ENCODE results near the gene ARHGAP1.
A peak's percentile ranks its signal among the peaks of the same experiment; 100 is the strongest.

The ARHGAP1 gene

GRCh38 chr11:46692450-46692849 is 8.0 kb downstream of the ARHGAP1 start:
- DNase-seq: no peak

DNA sequence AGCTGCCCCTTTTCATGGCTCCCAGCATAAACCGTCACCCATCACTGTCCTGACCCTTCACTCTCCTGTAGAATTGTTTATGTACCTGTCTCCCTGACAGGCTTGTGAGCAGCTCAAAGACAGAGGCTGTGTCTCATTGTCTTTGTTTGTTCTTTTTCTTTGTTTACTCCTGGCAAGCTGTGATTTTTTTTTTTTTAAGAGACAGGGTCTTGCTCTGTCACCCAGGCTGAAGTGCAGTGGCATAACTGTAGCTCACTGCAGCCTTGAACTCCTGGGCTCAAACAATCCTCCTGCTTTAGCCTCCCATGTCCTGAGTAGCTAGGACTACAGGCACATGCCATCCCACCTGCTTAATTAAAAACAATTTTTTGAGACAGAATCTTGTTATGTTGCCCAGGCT is 9.7 kb downstream of the ARHGAP1 start:
- no peak for DNase-seq

DNA sequence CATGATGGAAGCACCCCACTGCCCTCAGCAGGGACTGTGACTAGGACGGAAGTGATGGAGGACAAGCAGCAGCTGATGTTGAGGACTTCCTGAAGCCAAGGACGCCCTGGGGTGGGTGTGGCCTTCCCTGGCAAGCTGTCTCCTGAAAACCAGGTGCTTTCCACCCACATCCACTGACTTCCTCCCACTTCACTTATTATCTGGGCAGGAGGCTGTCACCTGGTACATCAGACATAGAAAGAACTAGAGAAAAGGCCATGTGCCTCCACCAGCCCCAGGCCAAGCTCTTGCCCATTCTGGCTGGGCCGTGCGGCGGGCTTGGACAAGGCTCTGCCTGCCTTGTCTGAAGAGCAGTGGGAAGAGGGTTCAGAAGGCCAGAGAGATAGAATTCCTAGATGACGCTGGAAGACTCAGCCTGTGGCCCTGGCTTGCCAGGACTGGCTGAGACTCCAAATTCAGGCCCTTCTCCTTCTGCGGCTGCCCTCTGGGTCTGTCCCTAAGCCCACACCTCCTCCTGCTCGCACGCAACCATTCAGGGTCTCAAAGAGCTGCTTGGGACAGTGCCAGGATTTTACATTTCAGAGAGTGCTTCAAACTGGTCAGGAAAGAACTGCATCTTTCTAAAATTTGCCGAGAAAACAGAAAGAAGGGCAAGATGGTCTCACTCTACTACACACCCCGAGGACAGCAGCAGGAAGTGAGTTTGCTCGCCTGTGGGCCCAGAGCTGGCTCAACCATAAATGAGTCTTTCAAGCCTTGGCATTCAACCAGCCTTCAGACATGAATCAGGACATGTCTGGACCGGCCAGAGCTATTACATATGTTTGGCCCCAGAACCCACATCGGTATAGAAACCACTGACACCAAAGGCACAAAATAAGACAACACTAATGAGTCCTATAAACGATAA is 13.3 kb downstream of the ARHGAP1 start:
- DNase-seq: no peak

GRCh38 chr11:46684367-46684766 is 16.1 kb downstream of the ARHGAP1 start:
- DNase-seq: no peak

GRCh38 chr11:46682773-46683752 is 17.4 kb downstream of the ARHGAP1 start:
- DNase-seq: no peak

DNA sequence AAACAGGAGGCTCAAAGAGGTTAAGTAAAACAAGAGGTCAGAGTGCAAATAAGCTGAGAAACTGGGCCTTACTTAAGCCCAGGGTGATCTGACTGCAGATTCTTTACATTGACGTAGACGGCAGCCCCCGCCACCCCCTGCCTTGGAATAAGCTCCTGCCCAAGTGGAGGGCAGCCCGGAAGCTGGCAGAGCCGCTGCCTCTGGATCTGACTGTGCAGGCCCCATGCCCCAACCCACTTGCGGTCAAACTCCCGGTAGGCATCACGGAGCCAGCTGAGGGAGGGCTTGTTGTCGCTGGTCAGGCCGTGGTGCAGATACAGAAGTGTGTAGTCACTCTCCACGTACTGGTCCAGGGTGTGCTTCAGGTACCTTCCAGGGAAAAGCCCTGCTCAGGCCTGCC is 18.6 kb downstream of the ARHGAP1 start:
- no peak for DNase-seq

- DNase-seq: no peak
Measured at GRCh38 chr11:46680815-46681214, 19.6 kb downstream of the ARHGAP1 start.

DNA sequence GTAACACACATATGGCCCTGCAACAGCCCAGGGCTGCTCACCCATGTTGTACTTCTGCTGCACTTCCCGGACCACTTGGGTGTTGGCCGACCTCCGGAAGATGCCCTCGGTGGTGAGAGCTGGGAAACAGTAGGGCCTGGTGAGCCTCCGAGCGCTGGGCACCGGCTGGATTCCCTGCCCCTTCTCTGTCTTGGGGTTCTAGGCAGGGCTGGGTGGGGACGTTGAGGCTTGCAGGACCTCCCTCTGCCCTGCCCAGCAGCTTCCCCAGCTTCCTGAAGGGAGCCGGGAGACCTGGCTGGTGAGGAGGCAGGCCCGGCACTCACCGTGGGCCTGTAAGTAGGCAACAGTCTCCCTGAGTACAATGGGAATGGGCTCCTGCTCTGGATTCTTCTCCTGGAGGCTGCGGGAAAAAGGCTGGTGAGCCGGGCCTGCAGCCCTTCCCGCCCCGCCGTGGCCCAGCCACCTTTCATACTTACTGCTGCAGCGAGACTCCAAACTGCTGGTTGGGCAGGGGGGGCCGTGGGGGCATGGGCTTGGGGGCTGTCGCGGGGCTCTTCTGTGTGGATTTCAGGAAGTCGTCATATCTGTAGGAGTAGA is 20.2 kb downstream of the ARHGAP1 start:
- DNase-seq: no peak

GRCh38 chr11:46679241-46680163 is 20.9 kb downstream of the ARHGAP1 start:
- no peak for DNase-seq

GRCh38 chr11:46678741-46679130 is 21.7 kb downstream of the ARHGAP1 start:
- DNase-seq: no peak

DNA sequence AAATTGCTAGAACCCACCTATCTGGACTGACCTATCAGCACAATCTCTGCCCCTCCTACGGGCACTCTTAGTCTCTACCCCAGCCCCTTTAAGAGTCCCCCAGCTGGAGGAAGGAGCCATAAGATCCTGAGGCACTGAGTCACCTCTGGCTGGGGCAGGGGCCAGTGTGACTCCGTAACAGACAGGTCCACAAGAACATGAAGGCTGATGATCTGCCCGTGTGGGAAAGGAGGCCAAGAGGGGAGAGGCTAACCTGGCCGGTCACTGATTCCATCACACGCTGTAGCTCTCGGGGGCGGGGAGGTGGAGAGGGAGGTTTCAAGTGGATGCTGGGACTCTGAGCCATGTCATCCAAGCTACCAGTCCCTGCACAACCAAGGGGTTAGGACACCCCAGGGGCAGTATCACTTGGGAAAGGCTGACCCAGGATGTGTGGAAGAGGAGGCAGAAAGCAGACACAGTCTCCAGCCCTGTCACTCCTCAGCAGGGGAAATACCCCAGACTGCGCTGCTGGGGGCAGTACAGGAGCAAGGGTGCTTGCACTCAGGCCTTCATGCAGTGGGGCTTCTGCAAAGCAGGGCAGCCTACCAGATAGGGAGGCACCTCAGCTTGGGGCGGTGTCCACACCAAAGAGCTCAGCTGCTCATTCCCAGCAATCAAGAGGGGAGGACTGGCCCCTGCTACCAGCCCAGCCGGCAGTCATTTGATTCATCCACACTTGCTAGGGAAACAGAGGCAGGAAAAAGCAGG is 22.3 kb downstream of the ARHGAP1 start:
- DNase-seq: no peak

- no peak for DNase-seq
Measured at GRCh38 chr11:46677169-46677568, 23.2 kb downstream of the ARHGAP1 start.

DNA sequence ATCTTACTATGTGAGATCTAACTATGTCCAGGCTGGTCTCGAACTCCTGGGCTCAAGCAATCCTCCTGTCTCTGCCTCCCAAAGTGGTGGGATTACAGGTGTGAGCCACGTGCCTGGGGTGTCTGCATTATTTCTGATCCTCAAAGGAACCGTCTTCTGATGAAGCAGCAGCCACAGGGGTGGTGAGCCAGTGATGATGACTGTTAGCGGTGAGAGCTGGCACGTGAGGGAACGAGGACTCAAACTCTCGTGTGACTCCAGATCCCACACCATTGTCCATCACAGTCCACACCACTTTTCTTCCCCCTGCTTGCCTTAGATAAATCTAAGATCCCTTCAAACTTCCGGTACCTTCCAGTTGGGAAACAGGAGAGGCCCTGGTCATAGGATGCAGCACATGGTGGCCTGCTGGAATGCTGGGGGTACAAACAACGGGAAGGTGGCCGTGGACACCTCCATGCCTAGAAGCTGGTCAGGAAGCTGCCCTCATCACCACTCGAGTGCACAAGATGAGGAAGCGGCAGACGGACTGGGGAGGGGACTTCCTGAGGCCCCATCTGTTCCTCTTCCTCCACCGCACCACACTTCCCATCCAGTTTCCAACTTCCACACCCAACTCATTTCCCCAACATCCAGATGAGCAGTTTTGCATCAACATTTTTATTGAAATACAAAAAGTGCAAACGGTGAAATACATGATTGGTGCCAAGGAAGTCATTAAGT is 23.8 kb downstream of the ARHGAP1 start:
- DNase-seq: peak; percentile 52

GRCh38 chr11:46675949-46676348 is 24.5 kb downstream of the ARHGAP1 start:
- DNase-seq: no peak

DNA sequence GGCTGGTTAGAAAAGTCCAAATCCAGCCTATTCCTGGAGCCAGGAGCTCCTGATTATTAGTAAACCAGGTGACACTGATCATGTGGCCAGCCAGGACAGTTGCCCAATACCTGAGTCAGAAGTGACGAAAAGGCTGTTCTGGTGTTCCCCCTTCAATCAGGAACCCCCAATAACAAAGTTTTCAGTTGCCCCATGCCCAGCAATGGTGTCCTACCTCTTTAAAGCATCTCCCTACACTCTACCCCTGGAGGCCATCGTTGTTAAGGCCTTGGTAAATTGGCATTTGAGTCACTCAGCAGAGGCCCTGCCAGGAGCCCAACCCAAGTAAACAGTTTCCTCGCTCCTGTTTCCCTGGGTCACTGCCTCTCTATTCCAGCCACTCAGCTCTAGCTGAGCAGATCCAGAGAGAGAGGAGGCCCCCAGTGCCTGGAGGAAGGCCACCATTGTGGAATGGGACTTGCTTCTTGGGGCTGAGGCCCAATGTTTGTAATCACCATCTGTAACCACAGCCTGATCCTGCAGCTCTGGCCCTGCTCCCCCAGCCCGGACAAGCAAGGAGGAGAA is 25.0 kb downstream of the ARHGAP1 start:
- DNase-seq: peak; percentile 55

- DNase-seq: peak; percentile 5
Measured at GRCh38 chr11:46674463-46675287, 25.7 kb downstream of the ARHGAP1 start.

- no peak for DNase-seq
Measured at GRCh38 chr11:46673713-46674462, 26.5 kb downstream of the ARHGAP1 start.

DNA sequence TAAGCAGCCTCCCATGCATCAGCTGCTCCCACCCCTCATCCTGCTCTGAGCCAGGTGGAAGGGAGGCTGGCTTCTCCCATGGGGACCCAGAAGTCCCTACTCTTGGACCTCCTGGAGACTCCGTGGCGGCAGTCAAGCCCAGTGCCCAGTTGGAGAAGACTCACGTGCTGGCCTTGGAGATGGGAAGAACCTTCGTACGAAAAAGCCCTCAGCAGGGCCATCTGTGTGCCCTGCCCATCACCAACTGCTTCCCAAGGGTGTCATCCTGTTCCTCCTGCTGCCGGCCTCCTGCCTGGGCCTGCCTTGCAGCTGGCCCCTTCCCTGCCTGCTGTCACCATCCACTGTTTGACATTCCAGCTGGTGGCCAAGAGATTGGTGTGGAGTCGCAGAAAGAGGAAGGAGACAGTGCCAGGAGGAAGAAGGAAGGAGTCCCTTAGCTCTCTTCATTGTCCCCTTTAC is 28.0 kb downstream of the ARHGAP1 start:
- DNase-seq: no peak

DNA sequence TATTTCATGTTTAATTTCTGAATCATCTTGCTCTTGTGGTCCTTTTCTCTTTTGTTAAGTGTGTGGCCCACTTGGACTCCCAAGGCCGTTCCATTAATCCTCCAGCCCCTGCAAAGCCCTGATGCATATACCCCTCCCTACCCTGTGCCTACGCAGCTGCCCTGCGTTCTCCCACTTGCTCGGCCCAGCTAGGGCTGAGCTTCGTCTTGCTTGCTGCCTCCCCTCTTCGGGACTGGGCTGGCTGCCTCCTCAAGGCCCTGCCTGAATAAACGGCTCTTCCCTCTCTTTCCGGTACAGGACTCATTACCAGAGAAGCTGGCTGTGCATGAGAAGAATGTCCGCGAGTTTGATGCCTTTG is 28.5 kb downstream of the ARHGAP1 start:
- no peak for DNase-seq
